H9 (cell line): ENCODE measurements around the gene SPECC1L. TPM values are rescaled to one million over a fixed set of nuclear protein-coding genes. Genes with fewer than 3 reads are reported as not detected.

Source experiments
- DNase-seq: peaks from one replicate; pipeline ENCODE4 v3.0.0-alpha.2; 2017
- H2AFZ ChIP-seq: one replicate; pipeline ENCODE4 v1.6.1; 2013; ENCODE audit warnings: mild to moderate bottlenecking, low read length, control low read depth, moderate library complexity
- H2AK5ac ChIP-seq: 2 replicates; pipeline ENCODE4 v1.6.1; 2013; ENCODE audit warnings: low read length, control low read depth, mixed read lengths; ENCODE audit not compliant: insufficient read length
- H2BK120ac ChIP-seq: one replicate; pipeline ENCODE4 v1.6.1; 2013; ENCODE audit warnings: low read depth, mild to moderate bottlenecking, low read length, control low read depth, inconsistent platforms; ENCODE audit not compliant: poor library complexity, severe bottlenecking
- H2BK12ac ChIP-seq: 2 replicates; pipeline ENCODE4 v1.6.1; 2013; ENCODE audit warnings: low read length, control low read depth, mixed read lengths, low read depth; ENCODE audit not compliant: insufficient read length
- H2BK15ac ChIP-seq: 2 replicates; pipeline ENCODE4 v1.6.1; 2013; ENCODE audit warnings: low read depth, low read length, control low read depth
- H2BK20ac ChIP-seq: one replicate; pipeline ENCODE4 v1.6.1; 2013; ENCODE audit warnings: low read depth, mild to moderate bottlenecking, low read length, control low read depth, inconsistent platforms; ENCODE audit not compliant: poor library complexity, severe bottlenecking
- H2BK5ac ChIP-seq: 2 replicates; pipeline ENCODE4 v1.6.1; 2013; ENCODE audit warnings: low read length, control low read depth, mixed read lengths; ENCODE audit not compliant: insufficient read length
- H3K14ac ChIP-seq: 2 replicates; pipeline ENCODE4 v1.6.1; 2013; ENCODE audit warnings: low read length, control low read depth; ENCODE audit not compliant: insufficient read depth
- H3K18ac ChIP-seq: 2 replicates; pipeline ENCODE4 v1.6.1; 2013; ENCODE audit warnings: low read depth, mild to moderate bottlenecking, mixed read lengths, low read length, control low read depth; ENCODE audit not compliant: insufficient read length
- H3K23ac ChIP-seq: 2 replicates; pipeline ENCODE4 v1.6.1; 2013; ENCODE audit warnings: low read length, control low read depth, mixed read lengths, low read depth; ENCODE audit not compliant: insufficient read length
- H3K23me2 ChIP-seq: 2 replicates; pipeline ENCODE4 v1.6.1; 2013; ENCODE audit warnings: low read depth, mild to moderate bottlenecking, mixed read lengths, low read length, control low read depth; ENCODE audit not compliant: insufficient read length, poor library complexity, severe bottlenecking
- H3K27ac ChIP-seq: 2 replicates; pipeline ENCODE4 v1.5.1; 2013; ENCODE audit warnings: low read length, control low read depth, mixed read lengths, low read depth; ENCODE audit not compliant: insufficient read length
- H3K27me3 ChIP-seq: 2 replicates; pipeline ENCODE4 v1.6.1; 2013; ENCODE audit warnings: low read length, control low read depth, inconsistent platforms; ENCODE audit not compliant: insufficient read depth
- H3K4ac ChIP-seq: 2 replicates; pipeline ENCODE4 v1.6.1; 2013; ENCODE audit warnings: low read depth, mild to moderate bottlenecking, control low read depth, inconsistent platforms, low read length, moderate library complexity
- H3K4me1 ChIP-seq: 2 replicates; pipeline ENCODE4 v1.6.1; 2013; ENCODE audit warnings: low read length, control low read depth, inconsistent platforms; ENCODE audit not compliant: insufficient read depth
- H3K4me2 ChIP-seq: 2 replicates; pipeline ENCODE4 v1.6.1; 2013; ENCODE audit warnings: low read length, control low read depth, mixed read lengths; ENCODE audit not compliant: insufficient read length, insufficient read depth
- H3K56ac ChIP-seq: 2 replicates; pipeline ENCODE4 v1.6.1; 2013; ENCODE audit warnings: low read depth, mild to moderate bottlenecking, mixed read lengths, low read length, control low read depth; ENCODE audit not compliant: insufficient read length
- H3K79me1 ChIP-seq: 2 replicates; pipeline ENCODE4 v1.6.1; 2013; ENCODE audit warnings: low read depth, mild to moderate bottlenecking, moderate library complexity, low read length, control low read depth, inconsistent platforms; ENCODE audit not compliant: insufficient read depth, poor library complexity, severe bottlenecking
- H3K79me2 ChIP-seq: 2 replicates; pipeline ENCODE4 v1.6.1; 2013; ENCODE audit warnings: low read length, control low read depth, inconsistent platforms; ENCODE audit not compliant: insufficient read depth
- H3K9ac ChIP-seq: 2 replicates; pipeline ENCODE4 v1.6.1; 2013; ENCODE audit warnings: low read length, control low read depth, mixed read lengths; ENCODE audit not compliant: insufficient read length; ENCODE audit errors: extremely low read depth
- H3K9me3 ChIP-seq: one replicate; pipeline ENCODE4 v1.6.1; 2013; ENCODE audit warnings: low read depth, low read length, inconsistent platforms; ENCODE audit not compliant: control insufficient read depth
- H3T11ph ChIP-seq: one replicate; pipeline ENCODE4 v1.6.1; 2013; ENCODE audit warnings: mild to moderate bottlenecking, low read length, control low read depth, inconsistent platforms
- H4K20me1 ChIP-seq: one replicate; pipeline ENCODE4 v1.6.1; 2013; ENCODE audit not compliant: control insufficient read depth, insufficient read length, insufficient read depth
- H4K5ac ChIP-seq: 2 replicates; pipeline ENCODE4 v1.6.1; 2013; ENCODE audit warnings: low read depth, mild to moderate bottlenecking, mixed read lengths, low read length, control low read depth; ENCODE audit not compliant: insufficient read length
- H4K8ac ChIP-seq: replicated peaks from 2 replicates; pipeline ENCODE4 v1.6.1; 2013; ENCODE audit warnings: low read length, control low read depth, mixed read lengths, low read depth; ENCODE audit not compliant: insufficient read length
- H4K91ac ChIP-seq: 2 replicates; pipeline ENCODE4 v1.6.1; 2013; ENCODE audit warnings: low read depth, mild to moderate bottlenecking, moderate library complexity, mixed read lengths, low read length, control low read depth; ENCODE audit not compliant: insufficient read length
- H3K27ac Mint-ChIP-seq, 3 experiments: 2 replicates in 2 of 3; 3 replicates in 1 of 3; pipeline ENCODE4 v1.8.0; 2020 to 2021; ENCODE audit warnings: mixed read lengths in 3 of 3, mild to moderate bottlenecking in 1 of 3, moderate library complexity in 1 of 3
- H3K27me3 Mint-ChIP-seq: 2 replicates; pipeline ENCODE4 v1.8.0; 2021; ENCODE audit warnings: low read depth, mild to moderate bottlenecking, moderate library complexity, mixed read lengths
- H3K36me3 Mint-ChIP-seq, 3 experiments: 2 replicates in 2 of 3; 3 replicates in 1 of 3; pipeline ENCODE4 v1.8.0; 2020 to 2021; ENCODE audit warnings: low read depth in 3 of 3, mixed read lengths in 3 of 3; ENCODE audit not compliant: insufficient read depth in 1 of 3
- H3K4me1 Mint-ChIP-seq, 2 experiments: 2 replicates each; pipeline ENCODE4 v1.8.0; 2020; ENCODE audit warnings: mixed read lengths in 2 of 2
- H3K4me3 Mint-ChIP-seq, 2 experiments: 2 replicates in 1 of 2; 3 replicates in 1 of 2; pipeline ENCODE4 v1.8.0; 2020 to 2021; ENCODE audit warnings: mild to moderate bottlenecking in 2 of 2, mixed read lengths in 2 of 2, moderate library complexity in 1 of 2
- H3K9me3 Mint-ChIP-seq, 2 experiments: 2 replicates in 1 of 2; 3 replicates in 1 of 2; pipeline ENCODE4 v1.8.0; 2020; ENCODE audit warnings: mild to moderate bottlenecking in 2 of 2, mixed read lengths in 2 of 2, moderate library complexity in 1 of 2
- WGBS: extraction: QIAGEN DNeasy Blood & Tissue Kit; methylation state at CpG from one replicate; pipeline ENCODE4 v1.1.7; 2013; ENCODE audit warnings: missing lambda C conversion rate, low lambda C conversion rate, mixed read lengths; ENCODE audit not compliant: insufficient read length; ENCODE audit errors: extremely low coverage; 5-methylcytosine and 5-hydroxymethylcytosine counted together
- total RNA-seq: library from RNA; stranded (reverse); gene quantifications from 2 replicates; pipeline ENCODE4 v1.2.1, GENCODE V29; 2021
- TF ChIP-seq, protein P1 (sequence below): fragments of 200-600 bp; sonication (generic); conservative IDR thresholded peaks from 3 replicates; pipeline ENCODE4 v1.8.0; 2021; ENCODE audit warnings: antibody characterized with exemption, mild to moderate bottlenecking

Gene SPECC1L
- total RNA-seq, 1 experiment from 2014 or later: 57.1 TPM

DNA sequence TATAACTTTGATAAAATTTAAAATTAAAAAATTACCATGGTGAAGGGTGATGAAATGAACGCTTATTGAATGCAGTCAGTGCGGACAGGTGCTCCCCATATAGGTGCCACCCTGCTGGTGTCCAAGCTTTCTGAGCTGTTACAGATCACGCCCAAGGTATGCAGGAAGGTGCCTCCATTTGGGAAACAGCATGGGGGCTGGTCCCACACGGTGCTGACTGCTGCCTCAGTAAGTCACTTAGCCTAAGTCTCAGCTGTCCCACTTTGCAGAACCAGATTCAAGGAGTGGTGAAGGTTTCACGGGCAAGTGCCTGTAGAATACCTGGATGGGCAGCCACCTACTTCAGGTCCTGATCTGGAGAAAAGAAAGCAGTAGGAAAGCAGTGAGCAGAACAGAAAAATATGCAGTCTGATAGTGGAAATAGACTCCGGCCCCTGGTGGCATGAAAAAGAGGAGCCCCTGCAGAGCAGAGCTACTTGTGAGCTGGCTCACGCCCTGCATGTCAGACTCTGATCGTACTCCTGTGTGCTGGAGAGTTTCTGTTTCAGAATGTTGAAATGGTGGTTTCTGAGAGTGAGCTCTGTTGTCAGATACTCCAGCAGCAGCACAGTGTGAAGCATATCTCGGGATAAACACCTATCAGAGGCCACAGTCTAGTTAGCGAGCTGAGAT, 189.9 kb downstream of the SPECC1L start:
- H2BK12ac ChIP-seq: no peak overlapping the region
- no peak overlapping the region for H2BK120ac ChIP-seq
- no peaks in the 10 kb centered on the region for H3K9me3 ChIP-seq
- H3K27ac Mint-ChIP-seq: no peak overlapping the region; a peak in 1 of 7 replicates
- peaks cover 10% of the 10 kb centered on the region in 2 experiments for H3K4me1 Mint-ChIP-seq
- no peak overlapping the region for H3K4me3 Mint-ChIP-seq
- no peak for DNase-seq
- no peak overlapping the region for H2BK5ac ChIP-seq
- no peaks in the 10 kb centered on the region for H3K79me1 ChIP-seq
- no peak overlapping the region for H3K14ac ChIP-seq
- no peak overlapping the region for H2AK5ac ChIP-seq
- H3T11ph ChIP-seq: no peak overlapping the region
- H3K23ac ChIP-seq: no peak overlapping the region
- H3K4ac ChIP-seq: no peak overlapping the region
- H3K36me3 Mint-ChIP-seq: no peaks in the 10 kb centered on the region
- no peak overlapping the region for H3K18ac ChIP-seq
- peaks cover 4% of the 10 kb centered on the region; the same call in 1 of the 2 replicates for H3K4me1 ChIP-seq
- no peaks in the 10 kb centered on the region for H3K9me3 Mint-ChIP-seq
- H2BK15ac ChIP-seq: no peak overlapping the region
- H4K20me1 ChIP-seq: no peaks in the 10 kb centered on the region
- no CpG with 5 or more reads among the region's 10 CpGs for WGBS
- H4K91ac ChIP-seq: no peak overlapping the region
- H3K23me2 ChIP-seq: no peaks in the 10 kb centered on the region
- TF ChIP-seq, protein P1, sequence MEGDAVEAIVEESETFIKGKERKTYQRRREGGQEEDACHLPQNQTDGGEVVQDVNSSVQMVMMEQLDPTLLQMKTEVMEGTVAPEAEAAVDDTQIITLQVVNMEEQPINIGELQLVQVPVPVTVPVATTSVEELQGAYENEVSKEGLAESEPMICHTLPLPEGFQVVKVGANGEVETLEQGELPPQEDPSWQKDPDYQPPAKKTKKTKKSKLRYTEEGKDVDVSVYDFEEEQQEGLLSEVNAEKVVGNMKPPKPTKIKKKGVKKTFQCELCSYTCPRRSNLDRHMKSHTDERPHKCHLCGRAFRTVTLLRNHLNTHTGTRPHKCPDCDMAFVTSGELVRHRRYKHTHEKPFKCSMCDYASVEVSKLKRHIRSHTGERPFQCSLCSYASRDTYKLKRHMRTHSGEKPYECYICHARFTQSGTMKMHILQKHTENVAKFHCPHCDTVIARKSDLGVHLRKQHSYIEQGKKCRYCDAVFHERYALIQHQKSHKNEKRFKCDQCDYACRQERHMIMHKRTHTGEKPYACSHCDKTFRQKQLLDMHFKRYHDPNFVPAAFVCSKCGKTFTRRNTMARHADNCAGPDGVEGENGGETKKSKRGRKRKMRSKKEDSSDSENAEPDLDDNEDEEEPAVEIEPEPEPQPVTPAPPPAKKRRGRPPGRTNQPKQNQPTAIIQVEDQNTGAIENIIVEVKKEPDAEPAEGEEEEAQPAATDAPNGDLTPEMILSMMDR: no peak
- H4K5ac ChIP-seq: no peak overlapping the region
- no peaks in the 10 kb centered on the region for H3K27me3 ChIP-seq
- H3K27me3 Mint-ChIP-seq: peaks cover 5% of the 10 kb centered on the region; the same call in 1 of the 2 replicates
- H3K79me2 ChIP-seq: no peaks in the 10 kb centered on the region
- no peak overlapping the region for H3K27ac ChIP-seq
- H2BK20ac ChIP-seq: no peak overlapping the region
- no peak overlapping the region for H3K56ac ChIP-seq
- no peak overlapping the region for H2AFZ ChIP-seq
- H3K4me2 ChIP-seq: no peak overlapping the region
- no peak overlapping the region for H4K8ac ChIP-seq
- H3K9ac ChIP-seq: no peak overlapping the region
